GM21423 (cell line): Measurements from ENCODE around the gene SYPL1.

ENCODE experiments used
- ATAC-seq: cut with Tn5 transposase; IDR thresholded peaks from one replicate; pipeline ENCODE4 v1.9.1; 2021; ENCODE audit warnings: mild to moderate bottlenecking, moderate library complexity; ENCODE audit not compliant: unreplicated experiment

SYPL1 gene

GRCh38 chr7:106068538-106068961 lies 43.6 kb downstream of the SYPL1 start:
- ATAC-seq, result no peak

GRCh38 chr7:106067678-106068077 lies 44.4 kb downstream of the SYPL1 start:
- no peak for ATAC-seq

DNA sequence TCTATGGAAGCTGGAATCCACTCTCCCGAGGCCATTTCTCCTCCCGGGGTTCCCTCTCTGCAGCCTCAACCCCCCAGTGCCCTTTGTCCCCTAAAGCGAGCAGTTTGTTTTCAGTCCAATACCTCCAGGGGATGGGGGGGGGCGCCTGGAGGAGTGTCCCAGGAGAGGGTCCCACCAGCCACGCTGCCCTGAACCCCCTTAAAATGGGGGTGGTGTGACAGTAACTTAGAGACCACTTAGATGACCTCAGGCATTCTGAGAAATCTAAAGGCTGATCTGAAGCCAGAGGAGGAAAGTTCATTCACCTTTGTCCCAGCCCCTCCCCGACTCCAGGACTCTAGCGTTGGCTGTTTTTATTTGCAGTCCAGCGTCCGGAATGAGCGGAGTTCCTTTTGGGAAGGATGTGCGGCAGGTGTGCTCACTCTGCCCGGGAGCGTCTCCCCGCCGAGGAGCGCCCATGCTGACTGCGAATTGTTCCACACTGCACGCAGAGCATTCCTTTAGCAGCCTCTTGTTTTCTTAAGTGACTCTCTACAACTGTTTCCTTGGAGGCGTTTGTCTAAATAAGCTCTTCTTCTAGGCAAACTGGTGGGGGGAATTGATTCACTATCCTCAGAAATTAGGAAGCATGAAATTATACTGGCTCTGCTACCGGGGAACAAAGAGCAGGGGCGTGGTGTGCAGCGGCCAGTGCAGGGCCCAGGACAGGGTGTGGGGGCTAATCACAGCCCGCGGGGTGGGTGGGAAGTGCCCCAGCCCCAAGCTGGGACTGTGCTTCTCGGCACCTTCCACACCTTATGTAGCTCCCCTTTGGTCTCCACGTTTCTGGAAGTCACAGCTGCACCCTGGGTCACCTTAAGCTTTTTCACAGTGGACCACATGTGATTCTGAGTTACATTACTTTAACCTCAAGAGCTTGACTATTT lies 46.3 kb downstream of the SYPL1 start:
- ATAC-seq, result no peak

DNA sequence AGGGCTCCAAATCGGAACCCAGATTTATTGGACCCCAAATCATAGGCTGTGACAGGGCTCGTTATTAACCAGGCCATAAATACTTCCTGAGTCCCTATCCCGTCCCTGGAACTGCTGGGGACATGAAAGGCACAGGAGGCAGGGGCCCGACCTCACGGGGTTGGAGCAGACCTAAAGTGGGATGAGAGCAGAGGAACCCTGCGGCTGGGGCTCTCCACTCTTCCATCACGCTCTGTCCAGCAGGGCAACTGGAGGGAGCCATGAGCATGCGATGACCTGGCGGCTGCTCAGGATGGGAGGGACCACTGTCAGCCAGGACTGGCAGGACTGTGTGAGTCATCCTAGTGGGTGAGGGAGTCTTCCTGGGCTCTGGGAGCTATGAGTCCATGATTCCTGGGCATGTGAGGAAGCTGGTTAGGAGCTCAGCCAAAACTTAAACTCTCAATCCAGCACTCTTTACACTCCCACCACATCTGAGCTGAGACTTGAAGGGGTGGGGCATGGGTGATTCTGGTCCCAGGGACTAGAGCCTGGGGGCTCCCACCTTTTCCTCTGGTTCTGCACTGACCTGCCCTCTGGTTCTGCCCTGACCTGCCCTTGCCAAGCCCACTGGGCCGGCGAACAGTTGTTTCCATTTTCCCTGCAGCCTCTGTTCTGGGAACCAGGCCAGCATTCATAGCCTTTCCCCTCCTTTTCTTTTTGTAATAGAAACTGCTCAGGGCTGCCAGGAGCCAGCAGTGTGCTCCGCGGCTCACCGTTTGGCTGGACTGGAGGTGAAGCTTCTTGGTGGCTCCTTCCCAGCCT lies 47.1 kb downstream of the SYPL1 start:
- no peak for ATAC-seq

DNA sequence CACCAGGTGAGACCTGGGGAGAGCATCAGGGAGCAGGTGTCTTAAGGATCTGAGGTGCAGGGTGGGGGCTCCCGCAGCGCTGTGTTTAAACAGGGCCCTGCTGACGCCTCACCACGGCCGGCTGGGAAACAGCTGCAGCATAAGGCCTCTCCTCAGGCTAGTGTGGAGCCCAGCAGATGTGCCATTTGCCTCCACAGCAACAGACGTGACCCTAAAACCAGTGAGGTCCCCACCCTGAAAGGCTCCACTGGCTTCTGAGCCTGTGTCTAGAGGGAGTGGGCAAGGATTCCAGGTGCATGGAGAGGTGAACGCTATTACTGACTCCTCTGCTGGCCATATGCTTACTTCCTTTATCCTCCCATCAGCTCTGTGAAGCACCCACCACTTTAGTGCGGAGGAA lies 47.8 kb downstream of the SYPL1 start:
- no peak for ATAC-seq

GRCh38 chr7:106063692-106064091 lies 48.4 kb downstream of the SYPL1 start:
- ATAC-seq, result no peak

DNA sequence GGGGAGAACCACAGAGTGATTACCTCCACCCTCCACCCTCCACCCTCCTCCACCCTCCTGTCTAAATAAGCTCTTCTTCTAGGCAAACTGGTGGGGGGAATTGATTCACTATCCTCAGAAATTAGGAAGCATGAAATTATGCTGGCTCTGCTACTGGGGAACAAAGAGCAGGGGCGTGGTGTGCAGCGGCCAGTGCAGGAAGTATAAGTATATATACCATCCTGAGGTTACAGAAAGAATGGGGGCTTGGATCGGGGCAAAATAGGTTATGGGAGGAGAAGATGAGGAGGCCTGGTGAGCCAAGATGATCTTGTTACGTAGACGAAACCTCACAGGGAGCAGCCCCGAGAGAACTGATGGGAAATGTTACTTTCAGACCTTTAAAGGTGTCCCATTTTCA lies 49.1 kb downstream of the SYPL1 start:
- no peak for ATAC-seq

- no peak for ATAC-seq
Measured at GRCh38 chr7:106062521-106062931, 49.6 kb downstream of the SYPL1 start.

GRCh38 chr7:106062006-106062405 lies 50.1 kb downstream of the SYPL1 start:
- ATAC-seq, result no peak

GRCh38 chr7:106061301-106061979 lies 50.7 kb downstream of the SYPL1 start:
- ATAC-seq, result peak; percentile 24

DNA sequence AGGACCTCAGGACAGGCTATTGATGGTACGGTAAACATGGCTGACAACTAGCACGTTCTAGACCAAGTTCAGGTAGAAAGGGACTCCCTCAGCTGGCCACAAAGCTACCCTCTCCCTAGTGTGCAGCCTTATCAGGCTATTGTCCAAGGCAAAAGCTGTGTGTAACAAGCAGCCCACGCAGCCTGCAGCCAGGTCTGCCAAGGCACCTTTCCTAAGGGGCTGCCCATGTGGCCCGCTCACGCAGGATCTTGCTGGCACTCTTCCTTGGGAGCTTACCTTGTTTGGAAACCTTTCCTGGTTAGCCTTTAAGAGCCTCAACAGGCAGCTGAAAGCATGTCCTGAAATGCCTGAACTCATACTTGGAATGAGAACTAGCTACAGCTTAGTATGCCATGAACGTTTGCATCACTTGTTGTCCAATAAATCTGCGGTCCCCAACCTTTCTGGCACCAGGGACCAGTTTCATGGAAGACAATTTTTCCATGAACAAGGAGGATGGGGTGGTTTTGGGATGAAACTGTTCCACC lies 51.7 kb downstream of the SYPL1 start:
- no peak for ATAC-seq

- no peak for ATAC-seq
Measured at GRCh38 chr7:106059556-106059955, 52.6 kb downstream of the SYPL1 start.

DNA sequence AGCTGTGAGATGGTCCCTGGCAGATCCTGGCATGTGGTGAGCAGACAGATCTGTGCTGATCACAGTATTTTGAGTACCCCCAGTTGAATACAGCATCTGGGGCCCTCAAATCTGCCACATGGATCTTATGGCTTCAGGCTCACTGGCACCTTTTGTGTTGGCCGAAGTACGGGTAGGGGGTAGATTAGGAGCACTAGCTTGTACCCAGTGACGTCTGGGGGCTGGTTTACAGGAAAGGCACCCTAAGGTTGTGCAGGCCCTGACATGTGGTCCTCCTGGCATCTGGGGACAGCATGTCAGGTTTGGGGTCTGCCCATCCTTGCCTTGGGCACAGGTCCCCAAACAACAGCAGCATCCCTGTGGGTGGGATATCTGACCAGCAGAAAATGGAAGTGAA lies 53.2 kb downstream of the SYPL1 start:
- no peak for ATAC-seq

- peak; percentile 65 for ATAC-seq
Measured at GRCh38 chr7:106057962-106058927, 53.9 kb downstream of the SYPL1 start.

DNA sequence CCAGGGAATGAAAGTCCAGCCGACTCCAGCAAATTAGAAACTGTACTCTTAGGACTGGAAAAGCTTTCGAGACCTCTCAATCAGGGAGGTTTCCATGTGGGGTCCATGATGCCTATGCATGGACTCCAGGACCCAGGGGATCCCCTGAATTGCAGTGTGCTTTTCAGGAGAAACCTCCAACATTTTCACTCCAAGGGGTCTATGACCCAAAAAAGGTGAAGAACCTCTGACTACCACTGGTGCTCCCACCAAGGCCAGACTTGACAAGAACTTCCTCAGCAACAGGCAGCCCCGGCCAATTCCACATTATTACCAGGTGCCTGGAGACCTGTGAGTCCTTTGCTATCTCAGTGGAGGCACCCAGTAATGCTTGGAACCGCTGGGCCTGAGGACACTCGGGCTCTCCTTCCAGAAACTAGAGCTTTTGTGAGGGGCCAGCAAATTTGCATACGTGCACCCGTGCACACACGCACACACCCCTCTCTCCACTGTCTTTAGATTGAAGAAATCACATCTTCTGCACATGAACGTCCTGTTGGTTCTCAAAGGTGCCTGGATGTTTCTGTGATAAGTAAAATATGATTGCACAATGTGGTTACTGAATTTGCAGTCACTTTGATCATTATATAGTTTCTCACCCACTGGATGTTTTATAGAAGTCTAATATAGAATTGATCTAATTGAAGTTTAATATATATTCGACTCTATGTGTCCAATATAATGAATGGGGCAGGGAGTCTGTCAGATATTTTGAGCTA lies 54.7 kb downstream of the SYPL1 start:
- ATAC-seq, result no peak

- peak; percentile 39 for ATAC-seq
Measured at GRCh38 chr7:106056513-106057203, 55.5 kb downstream of the SYPL1 start.

DNA sequence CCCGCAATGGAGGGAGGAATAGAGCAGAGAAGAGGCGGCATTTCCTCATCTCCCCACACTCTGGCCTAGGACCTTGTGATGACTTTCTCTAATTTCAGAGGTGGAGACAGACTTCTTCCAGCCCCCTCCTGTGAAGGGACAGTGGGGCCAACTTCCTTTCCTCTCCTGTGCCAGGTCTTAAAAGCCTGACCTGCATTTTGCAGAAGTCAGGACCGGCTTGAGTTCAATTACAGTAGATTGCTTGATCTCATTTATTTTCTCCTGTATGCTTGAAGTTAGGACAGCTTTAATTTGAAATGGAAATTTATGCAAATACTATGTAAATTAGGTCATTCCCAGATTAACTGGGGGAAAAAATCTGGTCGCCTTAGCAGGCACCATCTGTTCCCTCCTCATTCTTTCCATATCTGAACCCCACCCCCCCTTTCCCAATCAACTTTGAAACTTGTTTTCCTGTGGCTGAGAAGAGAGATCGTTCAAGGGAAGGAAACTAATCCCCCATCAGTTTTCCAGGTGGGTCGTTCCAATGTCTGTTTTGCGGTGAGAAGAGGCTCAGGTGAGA lies 57.1 kb downstream of the SYPL1 start:
- no peak for ATAC-seq

DNA sequence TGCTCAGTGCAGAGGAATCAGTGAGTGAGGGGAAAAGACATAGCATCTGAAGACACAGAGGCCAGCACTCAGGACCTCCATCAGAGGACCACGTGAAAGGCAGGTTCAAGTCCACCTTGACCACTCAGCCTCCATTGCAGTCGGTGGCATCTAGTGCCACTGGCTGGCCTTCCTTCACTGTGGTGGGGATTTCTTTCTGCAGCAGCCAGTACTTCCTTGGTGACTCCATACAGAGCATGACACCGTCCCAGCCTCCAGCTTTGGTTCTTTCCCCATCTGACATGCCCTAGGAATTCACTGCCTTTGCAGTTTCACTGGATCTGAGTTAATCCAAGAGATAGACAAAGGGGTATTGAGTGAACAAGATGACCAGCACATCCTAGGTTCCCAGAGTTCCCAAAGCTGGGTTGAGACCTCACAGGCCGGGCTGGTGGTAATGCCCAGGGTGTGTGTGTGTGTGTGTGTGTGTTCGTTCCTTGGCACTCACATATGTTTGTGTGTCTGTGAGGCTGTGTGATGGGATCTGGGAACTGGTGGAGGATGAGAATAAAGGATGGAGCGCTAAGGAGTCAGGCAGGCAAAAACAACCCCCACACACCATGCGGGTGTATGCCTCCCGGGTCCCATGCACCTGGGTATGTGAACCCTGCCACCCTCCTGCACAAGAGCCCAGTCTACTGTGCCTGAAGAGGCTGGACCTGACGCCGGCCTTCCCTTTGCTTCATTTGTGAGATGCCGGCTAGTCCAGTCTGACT lies 57.8 kb downstream of the SYPL1 start:
- ATAC-seq, result no peak
